GM21390 (cell line): Measurements from ENCODE around the gene EOLA2.
"Not testable (repeated sequence)": the region's sequence is repeated elsewhere in the genome, so short reads cannot be mapped to it uniquely, and the experiment has no call there.

Experiments
- ATAC-seq: cut with Tn5 transposase; IDR thresholded peaks from one replicate; pipeline ENCODE4 v1.9.1; 2021; ENCODE audit not compliant: unreplicated experiment

EOLA2 gene

DNA sequence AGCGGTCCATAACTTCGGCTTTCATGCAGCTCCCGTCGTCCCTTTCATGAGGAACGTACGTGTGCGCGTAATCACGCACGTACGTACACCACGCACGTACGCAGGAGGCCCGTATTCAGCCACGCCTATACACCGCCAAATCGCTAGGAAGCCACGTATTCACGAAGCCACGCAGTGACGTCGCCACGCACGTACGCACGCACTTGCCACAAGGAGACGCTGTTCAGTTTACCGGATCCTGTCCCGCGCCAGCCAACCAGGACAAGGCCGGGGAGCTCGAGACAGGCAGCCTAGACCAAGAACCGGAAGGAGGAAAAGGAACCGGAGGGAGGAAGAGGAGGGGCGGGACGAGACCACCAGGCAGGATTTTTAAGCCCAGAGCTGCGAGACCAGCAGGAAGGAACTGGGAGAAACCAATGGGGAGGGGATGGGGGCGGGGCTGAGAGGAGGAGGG is at the start of gene EOLA2:
Gene EOLA2 (minus strand): TSS at position 65 of the 454 bp plus-strand sequence. CDS start 4,617 bp downstream, outside the sequence.
- peak; percentile 73 for ATAC-seq

DNA sequence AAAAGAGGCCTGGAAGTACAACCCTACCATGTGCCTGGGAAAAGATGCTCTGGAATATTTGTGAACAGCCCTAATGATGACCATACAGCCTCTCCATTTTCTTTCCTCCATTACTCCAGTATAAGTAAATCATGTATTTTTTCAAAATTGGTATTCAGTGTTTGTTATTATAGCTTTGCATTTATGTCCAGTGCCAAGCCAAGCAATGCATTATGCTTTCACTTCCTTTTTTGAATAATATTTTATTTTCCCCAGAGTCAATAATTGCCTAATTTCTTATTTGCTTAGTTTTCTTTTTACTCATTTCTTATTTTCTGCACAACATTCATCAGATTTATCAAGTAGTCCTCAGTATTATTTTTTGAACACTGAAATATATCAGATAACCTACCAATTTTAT is 49.3 kb upstream of the EOLA2 start:
- ATAC-seq, result no peak

DNA sequence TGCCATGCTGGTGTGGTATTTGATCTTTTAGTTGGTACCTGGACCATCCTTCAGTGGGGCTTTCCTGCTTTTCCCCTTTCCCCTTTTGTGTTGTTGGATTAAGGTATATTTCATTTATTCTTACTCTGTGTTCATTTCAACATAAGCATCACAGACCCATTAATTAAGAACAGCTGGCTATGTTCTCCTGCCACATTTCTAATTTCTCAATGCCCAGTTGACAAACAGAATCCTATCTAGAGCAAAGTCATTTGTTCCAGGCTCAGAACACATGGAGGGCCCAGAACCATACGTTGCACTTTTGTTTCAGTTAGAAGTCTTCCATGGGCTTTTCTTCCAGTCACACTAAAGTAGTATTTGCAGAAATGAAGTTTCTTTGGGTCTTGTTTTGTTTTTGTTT is 46.1 kb upstream of the EOLA2 start:
- ATAC-seq, result no peak

GRCh38 chrX:149982310-149982709 is 44.0 kb upstream of the EOLA2 start:
- ATAC-seq, result no peak

- ATAC-seq, result no peak
Observed at GRCh38 chrX:149979126-149979644, 40.9 kb upstream of the EOLA2 start.

DNA sequence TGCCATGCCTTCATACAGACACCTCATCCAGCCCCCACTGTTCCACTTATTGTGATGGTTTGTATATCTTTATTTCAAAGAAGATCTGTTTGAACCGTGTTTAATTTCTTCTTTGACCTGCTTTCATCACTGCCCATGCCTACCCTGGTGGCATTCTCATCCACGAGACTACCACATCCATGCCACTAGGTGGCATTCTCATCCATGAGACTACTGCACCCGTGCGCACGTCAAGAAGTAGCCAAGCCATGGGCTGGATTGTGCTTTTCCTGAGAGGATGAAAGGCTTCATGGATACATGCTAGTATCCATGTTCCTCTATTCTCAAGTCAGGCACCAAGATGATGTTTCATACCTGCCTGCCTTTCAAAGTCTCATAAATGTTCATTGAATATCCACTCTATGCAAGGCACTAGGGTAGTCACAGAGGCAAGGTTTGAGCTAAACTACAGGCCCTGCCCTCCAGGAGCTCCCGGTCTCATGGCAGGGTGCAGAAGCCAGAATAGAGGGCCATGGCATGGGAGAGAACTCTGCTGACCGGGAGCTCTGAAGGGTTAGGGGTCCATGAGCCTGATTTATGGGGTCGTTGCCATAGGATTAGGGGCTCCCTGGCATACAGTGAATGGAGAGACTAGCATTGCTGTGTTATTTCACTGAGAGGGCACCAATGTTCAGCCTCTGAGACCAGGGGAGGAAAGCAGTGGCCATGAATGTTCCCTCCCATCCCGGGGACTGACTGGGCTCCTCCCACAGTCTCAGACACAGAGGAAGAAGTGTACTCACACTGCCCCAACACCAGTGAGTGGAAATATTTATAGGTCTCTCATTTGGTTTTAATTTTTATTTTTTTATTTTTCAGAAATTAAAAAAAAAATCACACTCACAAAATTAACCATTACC is 24.8 kb upstream of the EOLA2 start:
- ATAC-seq, result peak; percentile 78

- ATAC-seq, result no peak
Observed at GRCh38 chrX:149962010-149962409, 23.7 kb upstream of the EOLA2 start.

DNA sequence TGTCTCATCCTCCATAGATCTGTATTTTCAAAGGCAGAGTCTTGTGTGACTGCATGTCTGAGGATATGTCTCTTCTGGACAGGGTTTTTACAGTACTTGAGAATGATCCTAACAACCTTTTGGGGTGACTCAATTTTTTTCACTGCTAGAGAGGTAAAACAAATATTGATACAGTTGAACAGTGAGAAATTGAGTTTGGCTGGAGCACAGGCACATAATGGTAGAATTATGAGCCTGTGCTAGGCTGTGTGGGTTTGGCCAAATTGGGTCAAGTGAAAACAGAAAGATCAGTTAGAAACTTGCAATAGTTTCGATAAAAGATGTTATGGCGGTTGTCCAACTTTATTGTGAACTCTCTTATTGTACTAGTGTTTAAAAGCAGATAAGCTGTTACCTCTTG is 23.3 kb upstream of the EOLA2 start:
- ATAC-seq, result no peak

- no peak for ATAC-seq
Observed at GRCh38 chrX:149950681-149951080, 12.4 kb upstream of the EOLA2 start.

GRCh38 chrX:149949743-149950436 is 11.6 kb upstream of the EOLA2 start:
- no peak for ATAC-seq

- no peak for ATAC-seq
Observed at GRCh38 chrX:149948016-149948415, 9.7 kb upstream of the EOLA2 start.

- not testable (repeated sequence) for ATAC-seq
Observed at GRCh38 chrX:149946932-149947331, 8.6 kb upstream of the EOLA2 start.

DNA sequence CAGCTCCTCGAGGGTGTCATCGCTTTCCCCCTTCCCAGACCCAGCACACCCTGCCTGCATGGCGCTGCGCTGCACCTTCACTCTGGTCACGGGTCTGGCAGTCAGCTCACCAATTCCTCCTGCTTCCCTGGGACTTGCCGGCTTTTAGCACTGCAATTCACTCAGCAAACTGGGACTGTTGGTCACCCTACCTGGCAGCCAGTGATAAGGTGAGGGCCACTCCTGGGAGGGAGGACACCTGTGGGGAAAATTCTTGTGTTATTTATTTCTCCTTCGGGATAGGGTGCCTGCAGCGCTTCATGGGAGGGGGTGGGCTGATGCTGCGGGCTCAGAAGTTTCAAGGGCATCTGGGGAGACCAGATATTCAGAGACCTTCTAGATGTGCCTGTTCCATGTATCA is 7.5 kb upstream of the EOLA2 start:
- not testable (repeated sequence) for ATAC-seq

GRCh38 chrX:149945087-149945670 is 6.9 kb upstream of the EOLA2 start:
- not testable (repeated sequence) for ATAC-seq

GRCh38 chrX:149940674-149941024 is 2.4 kb upstream of the EOLA2 start:
- ATAC-seq, result not testable (repeated sequence)

- ATAC-seq, result peak; percentile 47
Observed at GRCh38 chrX:149939905-149940673, 1.8 kb upstream of the EOLA2 start.

DNA sequence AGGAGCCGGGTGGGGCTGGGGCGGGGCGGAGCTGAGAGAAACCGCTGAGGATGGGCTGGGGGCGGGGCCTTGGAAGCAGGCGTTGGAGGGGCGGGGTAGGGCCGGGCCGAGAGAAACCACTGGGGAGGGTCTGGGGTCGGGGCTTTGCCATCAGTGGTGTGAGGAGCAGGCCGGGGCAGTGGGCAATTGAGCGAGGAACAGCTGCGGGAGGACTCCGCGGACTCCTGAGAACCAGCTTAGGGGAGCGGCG is 1.3 kb upstream of the EOLA2 start:
- ATAC-seq, result no peak

DNA sequence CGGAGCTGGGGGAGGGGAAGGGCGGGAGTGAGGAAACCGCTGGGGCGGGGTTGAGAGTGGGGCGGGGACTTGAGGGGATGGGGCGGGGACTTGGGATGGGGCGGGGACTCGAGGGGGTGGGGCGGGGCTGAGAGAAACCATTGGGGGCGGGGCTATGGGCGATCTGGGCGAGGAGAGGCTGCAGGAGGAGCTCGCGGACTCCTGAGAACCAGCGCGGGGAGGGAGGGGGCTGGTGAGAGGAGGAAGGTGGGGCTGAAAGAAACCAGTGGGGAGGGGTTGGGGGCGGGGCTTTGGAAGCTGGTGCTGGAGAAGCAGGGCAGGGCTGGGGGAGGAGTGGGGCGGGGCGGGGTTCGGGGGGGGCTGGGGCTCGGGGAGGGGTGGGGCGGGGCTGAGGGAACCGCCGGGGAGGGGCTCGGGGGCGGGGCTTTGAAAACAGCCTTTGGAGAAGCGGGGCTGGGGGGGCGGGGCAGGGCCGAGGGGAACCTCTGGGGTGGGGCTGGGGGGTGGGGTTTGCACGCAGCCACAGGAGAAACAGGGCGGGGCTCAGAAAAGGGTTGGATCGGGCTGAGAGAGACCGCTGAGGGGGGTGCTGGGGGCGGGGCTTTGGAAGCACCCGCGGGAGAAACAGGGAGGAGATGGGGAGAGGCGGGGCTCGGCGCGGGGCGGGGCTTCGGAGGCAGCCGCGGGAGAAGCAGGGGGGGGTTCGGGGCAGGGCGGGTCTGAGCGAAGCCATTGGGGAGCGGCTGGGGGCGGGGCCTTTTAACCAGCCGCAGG is 777 bp upstream of the EOLA2 start:
- ATAC-seq, result peak; percentile 5

DNA sequence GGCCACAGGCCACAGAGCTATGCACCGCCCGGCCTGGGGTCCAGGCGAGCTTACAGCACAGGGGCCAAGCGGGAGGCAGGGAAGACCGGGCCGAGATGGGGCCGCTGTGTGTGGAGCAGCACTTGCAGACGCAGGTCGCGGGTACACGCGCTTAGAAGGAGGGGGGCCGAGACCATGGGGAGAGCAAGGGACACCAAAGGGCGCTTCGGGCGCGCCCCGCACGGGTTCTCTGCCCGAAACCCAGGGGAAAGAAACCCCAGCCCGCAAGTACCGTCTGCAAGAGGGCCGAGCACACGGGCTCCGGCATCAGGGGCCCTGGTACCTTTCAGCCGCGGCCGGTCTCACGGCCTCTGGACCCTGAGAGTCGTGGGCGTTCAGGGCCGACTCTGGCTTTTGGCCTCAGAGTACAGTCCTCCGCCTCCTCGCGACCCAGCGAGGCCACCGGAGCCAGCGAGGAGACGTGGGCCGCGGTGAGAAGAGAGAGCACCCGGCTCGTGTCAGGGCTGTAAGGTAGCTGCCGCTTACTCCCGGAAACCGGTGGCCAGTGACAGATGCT is 342 bp downstream of the EOLA2 start:
- peak; percentile 1 for ATAC-seq

DNA sequence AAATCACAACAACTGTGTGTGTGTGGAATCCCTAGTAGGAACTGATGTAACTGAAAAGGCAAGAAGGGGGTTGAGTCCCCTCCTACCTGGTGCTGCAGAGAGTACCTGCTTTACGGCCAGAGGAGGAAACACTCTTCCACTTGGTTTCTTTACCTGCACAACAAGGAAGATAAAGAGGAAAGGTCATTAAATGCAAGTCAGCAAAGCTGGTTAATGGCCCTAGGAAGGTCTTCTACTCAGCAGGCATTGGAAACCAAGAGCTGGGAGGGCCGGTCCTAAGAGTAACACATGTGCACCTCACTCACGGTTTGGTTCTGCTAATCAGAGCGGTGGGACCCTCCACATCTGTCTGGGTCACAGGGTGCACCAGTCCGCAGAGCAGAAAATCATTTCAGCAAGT is 963 bp downstream of the EOLA2 start:
- not testable (repeated sequence) for ATAC-seq
